ENCODE data around the gene RHBDL1. TPM values are rescaled to one million over a fixed set of nuclear protein-coding genes. Genes with fewer than 3 reads are reported as not detected.

RHBDL1 gene
- total and polyA plus RNA-seq, 2 experiments from 2014 or later: 8.4 to 10.1 TPM

DNA sequence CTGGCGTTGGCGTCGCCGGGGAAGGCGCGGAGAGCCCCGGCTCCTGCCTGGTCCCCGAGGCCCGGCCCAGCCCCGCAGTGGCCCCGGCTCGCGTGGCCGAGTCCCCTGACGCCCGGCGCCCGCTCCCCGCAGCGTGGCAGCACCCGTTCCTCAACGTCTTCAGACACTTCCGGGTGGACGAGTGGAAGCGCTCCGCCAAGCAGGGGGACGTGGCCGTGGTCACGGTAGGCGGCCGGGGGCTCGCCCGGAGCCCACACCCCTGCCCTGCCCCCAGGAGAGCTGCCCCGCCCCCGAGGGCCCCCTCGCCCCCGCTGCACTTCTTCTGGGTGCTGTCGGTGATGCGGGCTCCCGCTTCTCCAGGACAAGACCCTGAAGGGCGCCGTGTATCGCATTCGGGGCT, 25.8 kb upstream of the RHBDL1 start:
- TF ChIP-seq, protein P1, sequence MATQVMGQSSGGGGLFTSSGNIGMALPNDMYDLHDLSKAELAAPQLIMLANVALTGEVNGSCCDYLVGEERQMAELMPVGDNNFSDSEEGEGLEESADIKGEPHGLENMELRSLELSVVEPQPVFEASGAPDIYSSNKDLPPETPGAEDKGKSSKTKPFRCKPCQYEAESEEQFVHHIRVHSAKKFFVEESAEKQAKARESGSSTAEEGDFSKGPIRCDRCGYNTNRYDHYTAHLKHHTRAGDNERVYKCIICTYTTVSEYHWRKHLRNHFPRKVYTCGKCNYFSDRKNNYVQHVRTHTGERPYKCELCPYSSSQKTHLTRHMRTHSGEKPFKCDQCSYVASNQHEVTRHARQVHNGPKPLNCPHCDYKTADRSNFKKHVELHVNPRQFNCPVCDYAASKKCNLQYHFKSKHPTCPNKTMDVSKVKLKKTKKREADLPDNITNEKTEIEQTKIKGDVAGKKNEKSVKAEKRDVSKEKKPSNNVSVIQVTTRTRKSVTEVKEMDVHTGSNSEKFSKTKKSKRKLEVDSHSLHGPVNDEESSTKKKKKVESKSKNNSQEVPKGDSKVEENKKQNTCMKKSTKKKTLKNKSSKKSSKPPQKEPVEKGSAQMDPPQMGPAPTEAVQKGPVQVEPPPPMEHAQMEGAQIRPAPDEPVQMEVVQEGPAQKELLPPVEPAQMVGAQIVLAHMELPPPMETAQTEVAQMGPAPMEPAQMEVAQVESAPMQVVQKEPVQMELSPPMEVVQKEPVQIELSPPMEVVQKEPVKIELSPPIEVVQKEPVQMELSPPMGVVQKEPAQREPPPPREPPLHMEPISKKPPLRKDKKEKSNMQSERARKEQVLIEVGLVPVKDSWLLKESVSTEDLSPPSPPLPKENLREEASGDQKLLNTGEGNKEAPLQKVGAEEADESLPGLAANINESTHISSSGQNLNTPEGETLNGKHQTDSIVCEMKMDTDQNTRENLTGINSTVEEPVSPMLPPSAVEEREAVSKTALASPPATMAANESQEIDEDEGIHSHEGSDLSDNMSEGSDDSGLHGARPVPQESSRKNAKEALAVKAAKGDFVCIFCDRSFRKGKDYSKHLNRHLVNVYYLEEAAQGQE (IDR thresholded peaks at IDR 0.05; ENCODE audit: unreplicated experiment): no peak
- TF ChIP-seq CREB1 (CRISPR knock-in tag; IDR thresholded peaks at IDR 0.05; ENCODE audit: low read depth): no peak
- TF ChIP-seq, protein P2, sequence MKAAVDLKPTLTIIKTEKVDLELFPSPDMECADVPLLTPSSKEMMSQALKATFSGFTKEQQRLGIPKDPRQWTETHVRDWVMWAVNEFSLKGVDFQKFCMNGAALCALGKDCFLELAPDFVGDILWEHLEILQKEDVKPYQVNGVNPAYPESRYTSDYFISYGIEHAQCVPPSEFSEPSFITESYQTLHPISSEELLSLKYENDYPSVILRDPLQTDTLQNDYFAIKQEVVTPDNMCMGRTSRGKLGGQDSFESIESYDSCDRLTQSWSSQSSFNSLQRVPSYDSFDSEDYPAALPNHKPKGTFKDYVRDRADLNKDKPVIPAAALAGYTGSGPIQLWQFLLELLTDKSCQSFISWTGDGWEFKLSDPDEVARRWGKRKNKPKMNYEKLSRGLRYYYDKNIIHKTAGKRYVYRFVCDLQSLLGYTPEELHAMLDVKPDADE (IDR thresholded peaks at IDR 0.05): no peak
- no peak for TF ChIP-seq STAT1 (IDR thresholded peaks at IDR 0.05; ENCODE audit: unreplicated experiment)
- Histone ChIP-seq H2AFZ (peak overlapping the region; percentile 10; the same call in 1 of the 2 replicates), H4K20me1 (replicated peaks; ENCODE audit: insufficient read depth) (no peaks in the 10 kb centered on the region), H3F3A (replicated peaks; ENCODE audit: low read depth) (peaks cover 11% of the 10 kb centered on the region; the same call in 1 of the 2 replicates), H3K27ac (ENCODE audit: low read depth) (no peak overlapping the region), H3K79me2 (replicated peaks; ENCODE audit: insufficient read depth) (no peaks in the 10 kb centered on the region), H3K36me3 (ENCODE audit: insufficient read depth) (no peaks in the 10 kb centered on the region), H3K27me3 (ENCODE audit: insufficient read depth) (no peaks in the 10 kb centered on the region), H3K4me1 (ENCODE audit: insufficient read depth) (no peaks in the 10 kb centered on the region; the same call in 1 of the 2 replicates), H3K4me2 (peak overlapping the region; percentile 95), H3K4me3 (peak overlapping the region; percentile 80), H3K9me2 (ENCODE audit: insufficient read depth) (no peaks in the 10 kb centered on the region)
- H3K9me3 Mint-ChIP-seq: no peaks in the 10 kb centered on the region
- H3K27ac Mint-ChIP-seq: no peak overlapping the region
- ATAC-seq (peak; percentile 6; the same call in 1 of the 3 replicates), DNase-seq (ENCODE audit: low spot score) (no peak)
- peak overlapping the region; percentile 75 for H3K4me3 Mint-ChIP-seq
- H3K36me3 Mint-ChIP-seq (ENCODE audit: low read depth): no peaks in the 10 kb centered on the region; the same call in 2 of the 3 replicates
- H3K4me1 Mint-ChIP-seq: peaks cover 3% of the 10 kb centered on the region; the same call in 1 of the 3 replicates
- peaks cover 8% of the 10 kb centered on the region for H3K27me3 Mint-ChIP-seq (ENCODE audit: insufficient read depth, low read depth, poor library complexity)

DNA sequence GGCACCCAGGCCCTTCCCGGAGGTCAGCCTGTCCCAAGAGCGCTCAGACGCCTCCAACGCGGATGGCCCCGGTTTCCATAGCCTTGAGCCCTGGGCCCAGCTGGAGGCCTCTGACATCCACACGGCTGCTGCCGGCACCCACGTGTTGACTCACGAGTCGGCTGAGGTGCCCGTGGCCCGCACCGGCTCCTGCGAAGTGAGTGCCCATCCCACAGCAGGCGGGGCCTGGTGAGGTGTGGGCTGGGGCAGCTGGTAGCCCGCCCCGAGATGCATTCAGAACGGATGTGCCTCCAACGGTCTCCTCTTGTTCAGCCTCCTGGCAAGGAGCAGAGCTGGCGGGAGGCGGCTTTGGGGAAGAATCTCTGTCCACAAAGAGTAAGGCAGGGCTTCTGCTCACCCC, 23.6 kb upstream of the RHBDL1 start:
- Histone ChIP-seq H3K36me3 (ENCODE audit: insufficient read depth) (no peaks in the 10 kb centered on the region), H3K79me2 (replicated peaks; ENCODE audit: insufficient read depth) (no peaks in the 10 kb centered on the region), H3F3A (replicated peaks; ENCODE audit: low read depth) (peaks cover 11% of the 10 kb centered on the region; the same call in 1 of the 2 replicates), H3K27me3 (ENCODE audit: insufficient read depth) (no peaks in the 10 kb centered on the region), H3K4me2 (no peak overlapping the region), H3K4me1 (ENCODE audit: insufficient read depth) (no peaks in the 10 kb centered on the region; the same call in 1 of the 2 replicates), H3K27ac (ENCODE audit: low read depth) (no peak overlapping the region), H3K4me3 (no peak overlapping the region), H2AFZ (no peak overlapping the region), H4K20me1 (replicated peaks; ENCODE audit: insufficient read depth) (no peaks in the 10 kb centered on the region), H3K9me2 (ENCODE audit: insufficient read depth) (no peaks in the 10 kb centered on the region)
- ATAC-seq (no peak), DNase-seq (ENCODE audit: low spot score) (no peak)
- no peaks in the 10 kb centered on the region for H3K9me3 Mint-ChIP-seq
- peaks cover 5% of the 10 kb centered on the region for H3K27me3 Mint-ChIP-seq (ENCODE audit: insufficient read depth, low read depth, poor library complexity)
- no peaks in the 10 kb centered on the region for H3K4me1 Mint-ChIP-seq
- no peaks in the 10 kb centered on the region; the same call in 2 of the 3 replicates for H3K36me3 Mint-ChIP-seq (ENCODE audit: low read depth)
- no peak overlapping the region for H3K4me3 Mint-ChIP-seq
- no peak overlapping the region for H3K27ac Mint-ChIP-seq
- no peak for TF ChIP-seq NANOG (IDR thresholded peaks at IDR 0.05; ENCODE audit: borderline replicate concordance)
- TF ChIP-seq ZNF114 (CRISPR knock-in tag; IDR thresholded peaks at IDR 0.05): no peak
- TF ChIP-seq, protein P3, sequence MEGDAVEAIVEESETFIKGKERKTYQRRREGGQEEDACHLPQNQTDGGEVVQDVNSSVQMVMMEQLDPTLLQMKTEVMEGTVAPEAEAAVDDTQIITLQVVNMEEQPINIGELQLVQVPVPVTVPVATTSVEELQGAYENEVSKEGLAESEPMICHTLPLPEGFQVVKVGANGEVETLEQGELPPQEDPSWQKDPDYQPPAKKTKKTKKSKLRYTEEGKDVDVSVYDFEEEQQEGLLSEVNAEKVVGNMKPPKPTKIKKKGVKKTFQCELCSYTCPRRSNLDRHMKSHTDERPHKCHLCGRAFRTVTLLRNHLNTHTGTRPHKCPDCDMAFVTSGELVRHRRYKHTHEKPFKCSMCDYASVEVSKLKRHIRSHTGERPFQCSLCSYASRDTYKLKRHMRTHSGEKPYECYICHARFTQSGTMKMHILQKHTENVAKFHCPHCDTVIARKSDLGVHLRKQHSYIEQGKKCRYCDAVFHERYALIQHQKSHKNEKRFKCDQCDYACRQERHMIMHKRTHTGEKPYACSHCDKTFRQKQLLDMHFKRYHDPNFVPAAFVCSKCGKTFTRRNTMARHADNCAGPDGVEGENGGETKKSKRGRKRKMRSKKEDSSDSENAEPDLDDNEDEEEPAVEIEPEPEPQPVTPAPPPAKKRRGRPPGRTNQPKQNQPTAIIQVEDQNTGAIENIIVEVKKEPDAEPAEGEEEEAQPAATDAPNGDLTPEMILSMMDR (conservative IDR thresholded peaks at IDR 0.05; ENCODE audit: low read depth in 2 of 2): no peak
- no peak for TF ChIP-seq STAT1 (IDR thresholded peaks at IDR 0.05; ENCODE audit: unreplicated experiment)
- TF ChIP-seq EZH2 (IDR thresholded peaks at IDR 0.05; ENCODE audit: low read depth, unreplicated experiment): no peak
- TF ChIP-seq JUNB (IDR thresholded peaks at IDR 0.05; ENCODE audit: unreplicated experiment): no peak
- TF ChIP-seq, protein P2 (IDR thresholded peaks at IDR 0.05): no peak
- no peak for TF ChIP-seq CREB1 (CRISPR knock-in tag; IDR thresholded peaks at IDR 0.05; ENCODE audit: low read depth)
- TF ChIP-seq POLR2AphosphoS5 (IDR thresholded peaks at IDR 0.05; ENCODE audit: low read depth): no peak
- TF ChIP-seq, protein P1 (IDR thresholded peaks at IDR 0.05; ENCODE audit: unreplicated experiment): no peak
